Activated naive CD8-positive, alpha-beta T cell treated with anti-CD3 and anti-CD28 coated beads, Interleukin-2, amount 50 U/mL, for 16 hours (primary cell): Measurements from ENCODE around the gene CERS6.

Source experiments
- DNase-seq: peaks from one replicate; pipeline ENCODE4 v3.0.0-alpha.2; 2020; ENCODE audit warnings: low read depth, low spot score

CERS6 gene

GRCh38 chr2:168699844-168700417, 243.9 kb downstream of the CERS6 start:
- DNase-seq: no peak

DNA sequence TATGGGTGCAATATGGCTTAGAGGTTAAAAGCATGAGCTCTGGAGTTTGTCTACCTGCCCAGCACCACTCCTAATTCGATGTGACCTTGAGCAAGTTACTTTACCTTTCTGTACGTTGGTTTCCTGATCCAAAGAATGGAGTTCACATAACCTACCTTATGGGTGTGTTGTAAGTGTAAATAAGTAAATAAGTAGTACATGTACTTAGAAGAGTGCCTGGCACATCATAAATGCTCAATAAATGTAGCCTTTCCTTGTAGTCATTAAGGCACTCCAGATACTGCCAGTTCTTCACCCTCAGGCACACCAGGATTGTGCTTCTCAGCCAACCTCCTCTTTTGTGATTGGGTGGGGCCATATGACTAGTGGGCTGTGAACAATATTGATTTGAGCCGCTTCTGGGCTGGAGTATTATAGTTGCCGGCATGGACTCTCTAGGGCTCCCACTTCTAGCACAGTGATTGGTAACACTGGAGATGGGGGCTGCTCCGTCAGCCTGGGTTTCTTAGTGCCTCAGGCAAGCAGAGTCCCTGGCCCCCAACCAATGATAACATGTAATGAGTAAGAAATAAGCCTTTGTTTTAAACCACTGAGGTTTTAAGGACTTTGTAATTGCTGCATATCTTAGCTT, 244.7 kb downstream of the CERS6 start:
- DNase-seq: no peak

DNA sequence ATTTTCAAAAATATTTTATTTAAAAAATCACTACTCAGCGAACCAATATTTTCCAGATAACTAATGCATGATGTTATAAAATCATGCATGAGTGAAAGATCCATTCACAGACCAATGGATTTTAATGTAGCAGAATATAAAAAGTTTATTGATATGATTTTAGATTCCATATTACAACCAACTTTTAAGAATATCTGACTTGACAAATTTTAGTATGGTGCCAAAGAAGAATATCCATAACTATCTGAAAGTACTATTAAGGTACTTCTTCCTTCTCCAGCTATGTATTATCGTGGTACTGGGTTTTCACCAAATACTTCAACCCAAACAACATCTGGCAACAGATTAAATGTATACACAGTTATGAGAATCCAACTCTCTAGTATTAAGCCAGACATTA, 246.5 kb downstream of the CERS6 start:
- no peak for DNase-seq

DNA sequence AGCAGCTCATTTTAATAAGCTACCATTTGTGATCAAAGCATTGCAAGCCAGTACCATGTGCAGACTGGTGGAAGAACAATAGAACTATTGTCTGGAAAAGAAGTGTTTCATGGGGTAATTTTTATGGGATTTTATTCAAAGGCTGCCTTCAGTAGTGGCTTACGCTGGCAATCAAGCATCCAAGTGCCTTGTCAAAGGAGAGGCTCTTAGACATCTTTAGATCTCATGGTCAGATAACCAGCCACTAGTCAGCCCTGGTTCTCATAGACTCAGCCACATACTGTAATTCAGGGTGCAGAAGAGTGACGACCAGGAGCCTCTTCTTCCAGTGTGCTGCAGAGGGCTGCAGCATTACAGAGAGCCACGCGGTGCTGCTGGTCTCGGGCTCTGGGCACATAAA, 247.9 kb downstream of the CERS6 start:
- no peak for DNase-seq

DNA sequence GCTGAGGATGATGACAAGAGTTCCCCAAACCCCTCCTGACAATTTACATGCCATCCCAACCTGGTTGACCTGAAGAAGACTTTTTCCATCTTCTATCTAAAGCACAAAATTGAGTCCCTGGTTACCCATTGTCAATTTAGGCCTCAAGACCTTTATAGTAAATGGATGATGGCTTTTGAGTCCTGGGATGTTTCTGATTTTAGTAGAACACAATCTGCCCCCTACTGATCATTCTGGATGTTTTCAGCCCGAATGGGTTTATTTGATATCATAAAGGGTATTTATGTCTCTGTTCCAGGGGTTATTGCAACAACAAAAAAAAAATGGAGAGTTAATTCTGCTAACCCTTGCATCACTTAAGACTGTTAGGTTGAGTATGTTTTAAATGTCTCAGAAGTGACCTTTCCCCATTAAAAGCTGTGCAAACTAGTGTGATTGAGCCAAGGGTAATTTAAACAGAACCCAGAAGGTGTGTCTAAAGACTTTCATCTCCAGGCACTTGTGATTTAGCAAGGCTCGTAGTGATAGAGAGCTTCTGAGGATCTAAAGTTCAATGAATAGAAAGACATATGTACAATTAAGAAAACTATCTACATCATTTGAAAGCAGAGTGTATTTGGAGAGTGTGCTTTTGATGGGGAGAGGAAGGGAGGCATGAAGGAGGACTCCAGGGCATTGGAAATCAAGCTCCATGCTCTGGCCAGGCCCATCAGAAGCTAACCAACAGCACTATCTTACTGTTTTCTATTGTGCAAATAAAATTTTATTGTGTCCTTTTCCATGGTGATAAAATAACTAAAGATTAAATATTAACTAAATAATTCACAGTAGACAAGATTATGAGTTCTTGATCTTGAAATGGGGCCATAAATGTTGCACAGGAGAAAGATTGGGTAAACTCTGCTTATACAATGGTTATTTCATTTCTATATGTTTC, 249.7 kb downstream of the CERS6 start:
- no peak for DNase-seq

DNA sequence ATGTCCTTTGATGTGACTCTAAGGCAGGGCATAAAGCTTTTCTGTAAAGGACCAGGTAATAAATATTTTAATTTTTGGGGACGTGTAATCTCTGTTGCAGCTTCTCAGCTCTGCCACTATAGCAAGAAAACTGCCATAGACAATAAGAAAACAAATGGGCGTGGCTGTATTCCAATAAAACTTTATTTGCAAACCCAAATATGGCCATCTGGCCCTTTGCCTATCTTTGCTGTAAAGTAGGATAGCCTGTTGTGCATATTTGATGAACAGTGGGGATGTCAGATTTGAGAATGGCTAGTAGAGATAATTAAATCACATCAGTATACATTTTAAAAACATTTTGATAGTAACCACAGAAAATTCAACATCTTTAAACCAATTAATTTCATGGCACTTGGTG, 250.7 kb downstream of the CERS6 start:
- no peak for DNase-seq

GRCh38 chr2:168708080-168708479, 252.0 kb downstream of the CERS6 start:
- no peak for DNase-seq

DNA sequence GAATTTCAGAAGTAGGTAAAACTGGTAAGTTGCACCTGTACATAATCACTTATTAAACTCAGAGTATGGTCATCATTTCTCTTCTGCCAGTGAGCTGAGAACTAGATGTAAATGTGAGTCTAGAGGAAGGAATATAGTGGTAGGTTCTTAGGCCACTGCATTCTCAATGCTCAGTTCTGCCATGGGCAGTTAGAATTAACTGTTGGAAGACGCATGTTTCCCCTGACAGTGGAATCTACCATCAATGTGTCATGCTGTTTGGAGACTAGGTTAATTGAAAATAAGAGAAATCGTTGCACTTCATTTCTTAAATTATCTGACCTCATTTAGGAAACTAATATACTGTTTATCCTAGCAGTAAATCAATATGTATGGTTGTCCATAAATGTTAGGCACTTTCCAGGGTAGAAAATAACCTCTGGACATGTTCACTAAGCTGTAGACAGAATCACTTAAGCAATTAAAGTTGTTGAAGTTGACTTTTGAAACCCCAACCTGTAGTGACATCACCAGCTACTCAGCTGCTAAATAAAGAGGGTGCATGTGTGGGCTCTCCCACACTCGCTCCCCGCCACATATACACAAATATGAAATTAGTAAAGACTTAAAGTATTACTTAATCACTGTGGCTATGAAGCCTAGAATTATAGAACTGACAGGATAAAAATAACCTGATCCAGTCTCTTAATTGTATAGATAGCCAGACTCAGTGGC, 254.8 kb downstream of the CERS6 start:
- no peak for DNase-seq

- DNase-seq: no peak
Observed at GRCh38 chr2:168712053-168712452, 256.0 kb downstream of the CERS6 start.

DNA sequence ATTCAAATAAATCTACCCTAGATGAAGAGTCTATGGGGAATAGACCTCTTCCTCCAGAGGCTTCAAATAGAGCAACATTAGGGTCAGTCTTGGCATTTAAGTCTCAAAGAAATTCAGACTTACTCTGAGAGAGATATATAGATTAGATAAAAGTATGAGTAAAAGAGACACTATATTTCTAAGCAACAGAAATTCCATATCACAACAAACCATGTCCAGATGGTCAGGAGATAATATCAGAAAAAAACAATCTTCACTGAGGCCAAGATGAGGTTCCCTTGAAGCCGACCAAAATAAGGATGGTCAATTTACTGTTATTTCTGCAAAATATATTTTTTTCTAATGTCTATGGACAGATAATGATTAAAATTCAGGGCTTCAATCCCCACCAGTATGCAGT, 257.3 kb downstream of the CERS6 start:
- no peak for DNase-seq

GRCh38 chr2:168715849-168716248, 259.8 kb downstream of the CERS6 start:
- no peak for DNase-seq

DNA sequence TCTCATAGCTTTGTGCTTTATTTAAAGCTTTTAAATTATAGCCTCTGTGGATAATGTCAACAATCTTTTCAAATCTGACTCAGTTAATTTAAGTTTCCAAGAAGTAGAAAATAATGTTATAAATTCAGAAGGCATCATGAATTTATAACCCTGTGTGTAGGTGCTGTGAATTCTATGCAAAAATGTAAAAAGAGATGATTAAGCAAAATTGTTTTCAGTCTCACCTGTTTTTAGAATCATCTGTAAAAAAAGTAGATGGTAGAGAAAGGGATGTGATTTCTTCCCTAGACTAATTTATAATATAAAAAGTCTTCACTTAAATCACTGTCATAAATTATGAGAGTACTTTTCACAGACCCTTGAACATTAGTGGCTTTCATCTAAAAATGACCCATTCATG, 260.8 kb downstream of the CERS6 start:
- no peak for DNase-seq

GRCh38 chr2:168717790-168718502, 261.9 kb downstream of the CERS6 start:
- no peak for DNase-seq

DNA sequence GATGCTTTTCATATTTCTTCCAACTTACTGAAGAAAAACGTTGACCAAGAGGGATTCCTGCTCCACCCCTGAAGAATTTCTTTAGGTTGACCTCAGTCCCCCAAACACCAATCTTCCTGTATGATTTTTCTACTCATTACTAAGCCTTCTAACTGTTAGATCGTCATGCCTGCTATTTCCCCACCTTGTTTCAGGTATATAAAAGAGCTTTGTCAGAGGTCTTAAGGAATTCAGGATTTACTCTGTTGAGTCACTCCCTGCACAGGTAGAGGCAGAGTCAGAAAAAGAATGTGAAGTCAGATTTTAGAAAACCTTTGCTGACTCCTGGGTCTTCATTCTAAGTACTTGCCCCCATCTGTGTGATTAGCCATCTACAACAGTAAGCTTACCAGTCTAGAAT, 262.6 kb downstream of the CERS6 start:
- no peak for DNase-seq

DNA sequence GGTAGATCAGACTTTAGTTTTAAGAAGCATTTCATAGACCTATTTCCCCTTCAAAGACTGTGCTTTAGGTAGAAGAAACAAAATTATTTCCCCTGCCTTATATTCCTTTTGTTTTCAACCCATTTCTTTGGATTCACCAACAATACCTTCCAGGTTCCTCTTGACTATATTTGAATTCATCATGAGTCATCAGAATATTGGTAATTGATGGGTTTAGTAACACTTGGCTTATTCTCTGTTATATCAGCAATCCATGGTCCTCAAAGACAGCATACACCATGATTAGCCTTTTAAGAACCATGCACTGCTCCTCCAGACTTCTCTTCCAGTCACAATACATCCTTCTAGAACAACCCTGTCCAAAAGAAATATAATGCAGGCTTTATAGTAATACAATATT, 263.4 kb downstream of the CERS6 start:
- DNase-seq: no peak

DNA sequence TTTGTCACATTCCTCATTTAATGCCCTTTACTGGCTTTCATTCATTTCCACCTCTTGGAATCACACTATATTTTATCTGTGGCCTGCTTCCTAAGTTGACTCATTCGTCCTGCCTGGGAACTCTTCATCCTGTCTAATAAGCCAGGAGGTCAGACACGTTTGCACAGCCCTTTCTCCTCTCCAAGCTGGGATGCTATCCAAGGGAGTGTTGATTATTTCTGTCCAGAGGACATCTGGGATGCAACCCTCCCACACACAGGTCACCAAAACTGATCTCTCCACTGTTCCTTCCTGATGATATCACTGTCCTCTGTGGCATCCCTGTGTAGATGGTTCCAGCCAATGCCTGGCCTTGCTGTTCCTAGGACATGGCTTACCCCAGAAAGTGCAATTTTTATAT, 266.5 kb downstream of the CERS6 start:
- DNase-seq: no peak

GRCh38 chr2:168723275-168723899, 267.3 kb downstream of the CERS6 start:
- no peak for DNase-seq

DNA sequence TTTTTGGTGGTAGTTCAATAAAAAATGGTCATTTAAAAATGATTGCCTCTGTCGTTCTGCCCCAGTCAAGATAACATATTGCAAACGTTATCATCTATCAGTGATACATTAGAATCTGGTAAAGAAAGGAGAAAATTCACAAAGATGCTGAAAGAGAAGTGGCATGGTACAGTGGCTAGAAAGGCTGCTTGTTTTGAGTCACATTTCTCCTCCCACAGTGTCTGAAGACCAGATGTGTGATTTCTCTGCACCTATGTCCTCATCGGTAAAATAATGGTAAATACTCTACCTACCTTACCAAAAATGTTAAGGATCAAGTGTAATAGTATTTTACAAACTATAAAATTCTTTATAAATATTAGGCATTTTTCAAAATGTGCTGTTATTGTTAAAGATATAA, 270.3 kb downstream of the CERS6 start:
- no peak for DNase-seq

DNA sequence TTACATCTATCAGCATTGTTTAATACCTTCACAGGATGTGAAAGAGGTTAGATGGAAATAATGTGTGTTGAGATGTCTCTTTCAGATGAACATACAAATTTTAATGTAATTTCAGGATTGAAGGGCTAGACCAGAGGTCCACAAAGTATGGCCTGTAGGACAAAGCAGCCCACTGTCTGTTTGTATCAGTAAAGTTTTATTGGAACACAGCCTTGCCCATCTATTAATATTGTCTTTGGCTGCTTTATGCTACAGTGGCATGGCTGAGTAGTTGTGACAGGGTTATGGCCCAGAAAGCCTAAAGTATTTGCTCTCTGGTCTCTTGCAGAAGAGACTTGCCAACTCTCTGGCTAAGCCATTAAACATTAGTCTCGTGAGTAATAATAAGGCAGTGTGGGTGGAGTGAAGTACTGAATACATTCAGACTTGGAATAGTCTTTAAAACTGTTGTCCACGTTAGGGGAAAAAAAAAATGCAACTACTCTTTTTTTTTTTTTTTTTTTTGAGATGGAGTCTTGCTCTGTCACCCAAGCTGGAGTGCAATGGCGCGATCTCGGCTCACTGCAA, 271.9 kb downstream of the CERS6 start:
- no peak for DNase-seq

- DNase-seq: no peak
Observed at GRCh38 chr2:168729455-168729854, 273.4 kb downstream of the CERS6 start.

- no peak for DNase-seq
Observed at GRCh38 chr2:168730344-168730743, 274.3 kb downstream of the CERS6 start.
